LNCaP clone FGC (cell line): ENCODE measurements around the gene MATN3.

Experiments
- DNase-seq: peaks from one replicate; pipeline ENCODE4 v3.0.0-alpha.2; 2011; ENCODE audit warnings: low read depth
- H3K4me3 ChIP-seq: 2 replicates; pipeline ENCODE4 v1.5.1; 2011; ENCODE audit warnings: mild to moderate bottlenecking, low read depth, low read length, control low read depth
- CTCF ChIP-seq: IDR thresholded peaks from 2 replicates; pipeline ENCODE4 v1.5.1; 2012; ENCODE audit warnings: mild to moderate bottlenecking; ENCODE audit not compliant: control insufficient read depth, insufficient read depth; ENCODE audit errors: extremely low read depth

MATN3 gene

GRCh38 chr2:20005891-20006470 lies 6.5 kb downstream of the MATN3 start:
- no peak for TF ChIP-seq CTCF
- DNase-seq, result no peak
- no peak overlapping the region for H3K4me3 ChIP-seq

DNA sequence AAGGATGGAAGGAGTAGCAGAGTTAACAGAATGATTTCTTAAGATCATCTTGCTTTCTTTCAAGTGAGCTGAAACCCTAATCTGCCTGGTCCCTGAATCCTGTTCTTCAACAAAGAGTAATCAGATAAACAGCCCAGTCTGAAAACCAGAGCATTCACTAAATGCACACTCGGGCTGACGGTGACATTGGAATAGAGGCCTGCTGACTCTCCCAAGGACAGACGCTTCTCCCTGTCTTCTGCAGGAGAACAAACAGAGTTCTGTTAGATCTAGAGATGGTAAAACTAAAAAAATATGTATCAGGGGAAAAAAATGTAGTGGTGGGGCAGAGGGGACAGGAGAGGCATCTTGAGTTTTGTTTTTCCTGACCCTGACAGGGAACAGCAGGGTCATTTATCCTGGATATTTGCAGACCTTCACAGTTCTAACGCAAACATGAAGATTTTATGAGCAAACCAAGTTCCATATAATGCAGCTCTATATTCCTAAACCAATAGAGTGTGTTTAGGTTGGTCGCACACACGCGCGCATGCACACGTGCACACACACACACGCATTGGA lies 7.3 kb downstream of the MATN3 start:
- no peak overlapping the region for H3K4me3 ChIP-seq
- no peak for DNase-seq
- TF ChIP-seq CTCF, result no peak

DNA sequence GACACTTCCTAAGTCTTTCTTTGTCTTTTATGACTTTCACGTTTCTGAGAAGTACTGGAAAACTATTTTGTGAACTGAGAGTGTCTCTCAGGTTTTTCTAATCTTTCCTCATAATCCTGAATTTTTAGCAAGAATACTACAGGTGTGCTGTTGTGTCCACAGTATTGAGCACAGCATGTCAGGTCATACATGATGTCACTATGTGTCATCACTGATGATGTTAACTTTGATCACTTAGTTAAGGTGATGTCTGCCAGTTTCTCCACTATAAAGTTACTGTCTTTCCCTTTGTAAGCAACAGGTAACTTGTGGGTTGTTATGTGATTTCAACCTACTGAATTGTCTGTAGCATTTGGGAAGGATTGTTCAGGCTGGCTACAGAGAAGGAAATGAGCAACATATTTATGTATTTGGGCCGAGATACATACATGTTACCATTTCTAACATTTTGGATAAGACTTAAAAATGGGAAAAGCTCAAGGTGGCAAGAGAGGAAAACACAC lies 11.1 kb downstream of the MATN3 start:
- TF ChIP-seq CTCF, result no peak
- no peak for DNase-seq
- H3K4me3 ChIP-seq, result no peak overlapping the region

GRCh38 chr2:19993731-19994130 lies 18.7 kb downstream of the MATN3 start:
- TF ChIP-seq CTCF, result no peak
- H3K4me3 ChIP-seq, result no peak overlapping the region
- no peak for DNase-seq

- no peak for TF ChIP-seq CTCF
- H3K4me3 ChIP-seq, result no peak overlapping the region
- DNase-seq, result no peak
Observed at GRCh38 chr2:19991895-19992294, 20.6 kb downstream of the MATN3 start.

DNA sequence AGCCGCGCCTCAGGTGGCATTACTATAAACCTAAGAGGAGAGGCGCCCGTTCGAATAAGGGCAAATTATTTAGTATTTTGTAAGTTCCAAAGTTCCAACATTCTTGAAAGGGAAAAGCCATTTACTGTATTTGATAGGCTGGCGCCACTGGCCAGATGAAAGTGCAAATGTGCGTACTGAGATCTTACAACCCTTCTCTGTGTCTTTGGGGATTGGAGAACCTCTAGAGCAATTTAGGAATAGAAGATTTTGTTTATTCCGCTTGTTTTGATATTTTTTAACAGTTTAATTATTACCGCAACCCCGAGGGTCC lies 22.1 kb downstream of the MATN3 start:
- no peak for TF ChIP-seq CTCF
- DNase-seq, result no peak
- H3K4me3 ChIP-seq, result peak overlapping the region; percentile 76
